Measurements from ENCODE around the gene MED12L.
"Not testable (repeated sequence)": the region's sequence is repeated elsewhere in the genome, so short reads cannot be mapped to it uniquely, and the experiment has no call there.

Gene MED12L

GRCh38 chr3:151227266-151227806 lies 141.9 kb downstream of the MED12L start:
- Histone ChIP-seq H3K4me3 (ENCODE audit: low read depth, low read length) (no peak overlapping the region), H3K27me3 (ENCODE audit: control insufficient read depth, insufficient read depth, low read length) (no peaks in the 10 kb centered on the region), H3K36me3 (ENCODE audit: control insufficient read depth, insufficient read depth, low read length) (no peaks in the 10 kb centered on the region), H3K9me3 (ENCODE audit: control insufficient read depth, insufficient read depth, low read length) (no peaks in the 10 kb centered on the region), H3K4me1 (ENCODE audit: control insufficient read depth, insufficient read depth, low read length) (peaks cover 13% of the 10 kb centered on the region), H3K9ac (ENCODE audit: low read depth, low read length) (no peak overlapping the region)

DNA sequence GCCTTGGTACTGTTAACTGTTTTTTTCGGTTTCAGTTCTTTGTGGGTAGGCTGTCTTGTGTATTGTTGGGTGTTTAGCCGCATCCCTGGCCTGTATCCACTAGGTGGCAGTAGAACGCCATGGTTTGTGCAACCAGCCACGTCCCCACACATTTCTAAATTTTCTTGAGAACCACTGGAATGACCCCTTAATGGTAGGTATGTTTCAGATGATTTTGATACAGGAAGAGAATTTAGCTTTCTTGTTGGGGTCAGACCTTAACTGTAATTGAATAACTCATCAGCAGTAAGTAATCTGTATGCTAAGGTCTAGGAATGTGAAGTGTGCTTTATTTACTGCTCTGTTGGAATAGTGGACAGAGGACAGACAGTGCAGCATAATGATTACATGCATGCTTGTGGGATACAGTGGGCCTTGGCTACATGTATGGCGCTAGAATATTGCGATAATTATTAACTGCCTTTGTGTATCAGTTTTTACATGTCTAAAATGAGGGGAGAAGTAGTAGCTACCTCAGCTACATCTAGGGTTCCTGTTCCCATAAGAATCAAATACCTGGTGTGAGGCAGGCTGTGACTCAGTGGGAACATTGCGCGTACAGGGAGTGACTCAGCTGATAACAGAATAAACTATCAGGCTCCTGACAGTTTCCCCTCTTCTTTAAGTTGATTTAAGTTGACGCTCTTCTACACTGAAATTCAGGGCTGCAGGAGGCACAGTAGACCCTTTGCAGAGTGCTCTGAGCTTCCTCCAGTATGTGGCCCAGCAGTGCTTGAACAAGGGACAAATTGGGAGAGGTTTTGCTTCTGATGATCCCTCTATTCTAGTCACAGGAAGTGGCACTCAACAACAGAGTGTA lies 142.6 kb downstream of the MED12L start:
- Histone ChIP-seq H3K4me1 (ENCODE audit: control insufficient read depth, insufficient read depth, low read length) (peaks cover 13% of the 10 kb centered on the region), H3K4me3 (ENCODE audit: low read depth, low read length) (no peak overlapping the region), H3K36me3 (ENCODE audit: control insufficient read depth, insufficient read depth, low read length) (no peaks in the 10 kb centered on the region), H3K9me3 (ENCODE audit: control insufficient read depth, insufficient read depth, low read length) (no peaks in the 10 kb centered on the region), H3K27me3 (ENCODE audit: control insufficient read depth, insufficient read depth, low read length) (no peaks in the 10 kb centered on the region), H3K9ac (ENCODE audit: low read depth, low read length) (no peak overlapping the region)

DNA sequence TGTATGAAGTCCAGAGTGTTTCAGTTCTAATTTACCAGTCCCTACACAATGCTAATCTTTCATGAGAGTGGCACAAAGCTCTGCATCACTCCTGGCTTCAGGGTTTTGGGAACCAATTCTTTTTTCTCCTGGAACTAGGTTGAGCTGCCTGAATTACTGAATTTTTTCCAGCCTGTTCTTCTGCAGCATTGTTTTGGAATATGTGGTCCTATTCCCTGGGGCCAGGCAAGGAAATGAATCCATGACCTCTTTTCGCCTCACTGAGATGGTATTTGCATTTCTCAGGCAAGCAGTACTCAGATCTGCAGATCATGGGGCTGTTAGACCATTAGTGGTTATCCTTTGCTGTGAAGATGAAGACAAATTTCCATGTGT lies 143.2 kb downstream of the MED12L start:
- Histone ChIP-seq H3K9me3 (ENCODE audit: control insufficient read depth, insufficient read depth, low read length) (no peaks in the 10 kb centered on the region), H3K4me3 (ENCODE audit: low read depth, low read length) (no peak overlapping the region), H3K36me3 (ENCODE audit: control insufficient read depth, insufficient read depth, low read length) (no peaks in the 10 kb centered on the region), H3K27me3 (ENCODE audit: control insufficient read depth, insufficient read depth, low read length) (no peaks in the 10 kb centered on the region), H3K4me1 (ENCODE audit: control insufficient read depth, insufficient read depth, low read length) (peaks cover 13% of the 10 kb centered on the region), H3K9ac (ENCODE audit: low read depth, low read length) (no peak overlapping the region)

DNA sequence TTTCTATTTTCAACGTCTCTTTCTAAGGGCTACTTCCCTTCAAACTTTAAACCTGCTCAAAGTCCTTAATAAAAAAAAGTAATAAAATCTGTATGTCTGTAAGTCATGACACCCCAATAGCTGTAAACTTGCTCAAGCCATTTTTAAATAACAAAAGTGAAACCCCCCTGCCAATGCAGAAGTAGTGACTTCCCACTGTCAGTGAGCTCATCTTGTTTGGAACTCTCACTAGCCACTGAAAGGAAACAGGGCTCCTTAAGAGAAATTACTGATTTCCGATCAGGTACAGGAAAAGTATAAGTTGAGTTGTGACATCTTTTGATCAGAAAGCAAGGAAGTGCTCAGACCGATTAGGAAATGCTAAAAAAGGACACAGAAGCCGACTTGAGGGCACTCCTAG lies 145.2 kb downstream of the MED12L start:
- peaks cover 13% of the 10 kb centered on the region for H3K4me1 ChIP-seq (ENCODE audit: control insufficient read depth, insufficient read depth, low read length)
- no peak overlapping the region for H3K4me3 ChIP-seq (ENCODE audit: low read depth, low read length)
- no peak overlapping the region for H3K9ac ChIP-seq (ENCODE audit: low read depth, low read length)
- H3K9me3 ChIP-seq (ENCODE audit: control insufficient read depth, insufficient read depth, low read length): no peaks in the 10 kb centered on the region
- no peaks in the 10 kb centered on the region for H3K27me3 ChIP-seq (ENCODE audit: control insufficient read depth, insufficient read depth, low read length)
- H3K36me3 ChIP-seq (ENCODE audit: control insufficient read depth, insufficient read depth, low read length): no peaks in the 10 kb centered on the region

GRCh38 chr3:151232403-151232802 lies 146.9 kb downstream of the MED12L start:
- not testable (repeated sequence) for H3K9ac ChIP-seq (ENCODE audit: low read depth, low read length); H3K9me3 ChIP-seq (ENCODE audit: control insufficient read depth, insufficient read depth, low read length); H3K36me3 ChIP-seq (ENCODE audit: control insufficient read depth, insufficient read depth, low read length); H3K27me3 ChIP-seq (ENCODE audit: control insufficient read depth, insufficient read depth, low read length); H3K4me3 ChIP-seq (ENCODE audit: low read depth, low read length)
- peaks cover 13% of the 10 kb centered on the region for H3K4me1 ChIP-seq (ENCODE audit: control insufficient read depth, insufficient read depth, low read length)

GRCh38 chr3:151232991-151233390 lies 147.5 kb downstream of the MED12L start:
- H3K9me3 ChIP-seq (ENCODE audit: control insufficient read depth, insufficient read depth, low read length): no peaks in the 10 kb centered on the region
- no peak overlapping the region for H3K4me3 ChIP-seq (ENCODE audit: low read depth, low read length)
- no peaks in the 10 kb centered on the region for H3K27me3 ChIP-seq (ENCODE audit: control insufficient read depth, insufficient read depth, low read length)
- H3K36me3 ChIP-seq (ENCODE audit: control insufficient read depth, insufficient read depth, low read length): no peaks in the 10 kb centered on the region
- H3K9ac ChIP-seq (ENCODE audit: low read depth, low read length): no peak overlapping the region
- H3K4me1 ChIP-seq (ENCODE audit: control insufficient read depth, insufficient read depth, low read length): peaks cover 11% of the 10 kb centered on the region

DNA sequence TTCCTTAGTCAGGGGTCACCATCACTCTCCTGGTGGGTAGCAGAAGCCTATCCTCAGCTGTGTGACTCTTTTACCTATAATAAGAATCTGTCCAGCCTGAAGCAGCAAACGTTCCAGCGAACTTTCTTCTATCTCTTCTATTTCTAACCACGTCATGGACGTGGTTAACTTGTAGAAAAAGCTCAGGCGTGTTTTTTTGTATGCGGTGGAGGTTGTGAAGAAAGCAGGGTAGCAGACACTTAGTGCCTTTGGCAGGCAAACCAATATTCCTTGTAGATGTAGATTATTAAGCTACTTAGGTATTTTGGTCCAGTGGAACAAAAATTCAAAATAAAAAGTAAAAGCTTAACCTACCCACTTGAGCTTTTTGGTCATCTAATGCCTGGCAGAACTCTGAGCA lies 149.4 kb downstream of the MED12L start:
- Histone ChIP-seq H3K36me3 (ENCODE audit: control insufficient read depth, insufficient read depth, low read length) (no peaks in the 10 kb centered on the region), H3K4me1 (ENCODE audit: control insufficient read depth, insufficient read depth, low read length) (peaks cover 10% of the 10 kb centered on the region), H3K4me3 (ENCODE audit: low read depth, low read length) (no peak overlapping the region), H3K9ac (ENCODE audit: low read depth, low read length) (no peak overlapping the region), H3K9me3 (ENCODE audit: control insufficient read depth, insufficient read depth, low read length) (no peaks in the 10 kb centered on the region), H3K27me3 (ENCODE audit: control insufficient read depth, insufficient read depth, low read length) (no peaks in the 10 kb centered on the region)

DNA sequence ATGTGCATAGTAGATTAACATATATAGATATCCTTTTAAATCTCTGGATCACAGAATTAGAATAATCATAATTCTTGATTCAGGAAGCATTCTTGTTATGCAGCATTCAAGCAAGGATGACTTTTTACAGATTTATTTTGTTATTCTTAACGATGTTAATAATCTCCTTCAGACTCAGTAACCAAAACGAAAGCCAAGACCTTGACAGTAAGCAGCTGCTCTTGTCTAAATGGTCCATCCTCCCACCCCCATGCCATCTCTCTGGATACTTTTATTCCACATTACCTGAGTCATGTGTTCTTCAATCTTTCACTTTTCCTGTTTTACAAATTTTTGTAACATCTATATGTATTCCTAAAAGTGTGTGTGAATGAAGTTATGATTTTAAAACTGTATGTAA lies 150.9 kb downstream of the MED12L start:
- Histone ChIP-seq H3K36me3 (ENCODE audit: control insufficient read depth, insufficient read depth, low read length) (no peaks in the 10 kb centered on the region), H3K9ac (ENCODE audit: low read depth, low read length) (no peak overlapping the region), H3K4me3 (ENCODE audit: low read depth, low read length) (no peak overlapping the region), H3K27me3 (ENCODE audit: control insufficient read depth, insufficient read depth, low read length) (no peaks in the 10 kb centered on the region), H3K9me3 (ENCODE audit: control insufficient read depth, insufficient read depth, low read length) (no peaks in the 10 kb centered on the region), H3K4me1 (ENCODE audit: control insufficient read depth, insufficient read depth, low read length) (no peaks in the 10 kb centered on the region)

DNA sequence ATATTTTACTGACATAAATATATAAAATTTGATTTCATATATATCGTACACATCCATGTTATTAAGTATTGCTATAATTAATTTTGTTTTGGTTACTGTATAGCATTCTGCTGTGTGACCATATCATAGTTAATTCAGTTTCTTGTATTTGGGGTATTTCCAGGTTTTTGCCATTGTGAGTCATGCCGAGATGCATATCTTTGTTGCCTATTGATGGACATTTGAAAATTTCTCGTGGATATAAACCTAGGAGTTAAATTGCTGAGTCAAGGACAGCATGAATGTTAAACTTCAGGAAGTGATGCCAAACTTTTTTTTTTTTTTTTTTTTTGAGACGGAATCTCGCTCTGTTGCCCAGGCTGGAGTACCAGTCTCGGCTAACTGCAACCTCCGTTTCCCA lies 151.3 kb downstream of the MED12L start:
- Histone ChIP-seq H3K4me1 (ENCODE audit: control insufficient read depth, insufficient read depth, low read length) (no peaks in the 10 kb centered on the region), H3K36me3 (ENCODE audit: control insufficient read depth, insufficient read depth, low read length) (no peaks in the 10 kb centered on the region), H3K9me3 (ENCODE audit: control insufficient read depth, insufficient read depth, low read length) (no peaks in the 10 kb centered on the region), H3K27me3 (ENCODE audit: control insufficient read depth, insufficient read depth, low read length) (no peaks in the 10 kb centered on the region), H3K4me3 (ENCODE audit: low read depth, low read length) (no peak overlapping the region), H3K9ac (ENCODE audit: low read depth, low read length) (no peak overlapping the region)

DNA sequence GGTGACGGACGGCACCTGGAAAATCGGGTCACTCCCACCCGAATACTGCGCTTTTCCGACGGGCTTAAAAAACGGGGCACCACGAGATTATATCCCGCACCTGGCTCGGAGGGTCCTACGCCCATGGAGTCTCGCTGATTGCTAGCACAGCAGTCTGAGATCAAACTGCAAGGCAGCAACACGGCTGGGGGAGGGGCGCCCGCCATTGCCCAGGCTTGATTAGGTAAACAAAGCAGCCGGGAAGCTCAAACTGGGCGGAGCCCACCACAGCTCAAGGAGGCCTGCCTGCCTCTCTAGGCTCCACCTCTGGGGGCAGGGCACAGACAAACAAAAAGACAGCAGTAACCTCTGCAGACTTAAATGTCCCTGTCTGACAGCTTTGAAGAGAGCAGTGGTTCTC lies 156.5 kb downstream of the MED12L start:
- not testable (repeated sequence) for H3K36me3 ChIP-seq (ENCODE audit: control insufficient read depth, insufficient read depth, low read length); H3K9me3 ChIP-seq (ENCODE audit: control insufficient read depth, insufficient read depth, low read length); H3K4me1 ChIP-seq (ENCODE audit: control insufficient read depth, insufficient read depth, low read length); H3K27me3 ChIP-seq (ENCODE audit: control insufficient read depth, insufficient read depth, low read length); H3K4me3 ChIP-seq (ENCODE audit: low read depth, low read length); H3K9ac ChIP-seq (ENCODE audit: low read depth, low read length)

DNA sequence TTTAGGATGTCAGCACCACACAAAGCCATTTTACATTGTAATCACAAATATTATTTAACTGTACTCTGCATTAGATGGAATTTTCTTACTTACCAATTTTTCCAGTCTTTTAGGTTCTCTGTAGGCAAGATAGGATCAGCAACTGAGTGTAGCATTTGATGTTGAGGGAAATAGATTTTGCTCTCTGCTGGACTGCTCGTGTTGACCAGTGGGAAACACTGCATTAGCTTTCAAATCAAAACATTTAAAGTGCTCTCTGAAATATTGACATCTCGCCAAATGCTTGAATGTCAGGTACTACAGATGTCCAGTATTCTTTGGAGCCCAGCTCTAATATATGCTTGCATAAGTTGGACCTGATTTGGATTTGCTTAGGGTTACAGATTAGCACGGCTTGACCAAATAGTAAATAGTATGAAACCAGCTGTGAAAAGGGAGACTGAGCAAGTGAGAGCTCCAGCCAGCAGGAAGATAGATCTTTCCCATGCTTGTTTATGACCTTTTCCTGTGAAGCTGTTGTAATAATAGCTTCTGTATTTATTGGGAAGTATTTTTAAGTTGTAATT lies 163.4 kb downstream of the MED12L start:
- Histone ChIP-seq H3K9me3 (ENCODE audit: control insufficient read depth, insufficient read depth, low read length) (no peaks in the 10 kb centered on the region), H3K27me3 (ENCODE audit: control insufficient read depth, insufficient read depth, low read length) (no peaks in the 10 kb centered on the region), H3K4me1 (ENCODE audit: control insufficient read depth, insufficient read depth, low read length) (no peaks in the 10 kb centered on the region), H3K4me3 (ENCODE audit: low read depth, low read length) (no peak overlapping the region), H3K36me3 (ENCODE audit: control insufficient read depth, insufficient read depth, low read length) (no peaks in the 10 kb centered on the region), H3K9ac (ENCODE audit: low read depth, low read length) (no peak overlapping the region)

DNA sequence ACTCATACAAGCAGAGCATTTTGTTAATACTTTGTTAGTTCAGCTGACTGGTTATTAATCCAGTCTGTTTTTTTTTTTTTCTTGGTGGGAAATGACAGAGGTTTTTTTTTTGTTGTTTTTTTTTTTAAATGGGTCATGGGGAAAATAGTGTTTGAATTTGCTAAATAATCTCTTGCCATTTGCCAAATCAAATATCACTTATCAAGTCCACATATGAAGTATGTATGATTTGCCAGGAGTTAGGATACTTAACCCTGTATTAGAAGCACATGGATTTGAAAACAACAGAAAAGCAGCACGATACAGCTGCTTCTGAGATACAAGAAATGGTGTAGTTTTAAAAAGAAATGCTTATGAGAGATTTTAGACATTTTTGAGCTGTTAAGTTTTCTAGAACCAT lies 171.3 kb downstream of the MED12L start:
- Histone ChIP-seq H3K36me3 (ENCODE audit: control insufficient read depth, insufficient read depth, low read length) (peaks cover 3% of the 10 kb centered on the region), H3K4me3 (ENCODE audit: low read depth, low read length) (no peak overlapping the region), H3K27me3 (ENCODE audit: control insufficient read depth, insufficient read depth, low read length) (no peaks in the 10 kb centered on the region), H3K9me3 (ENCODE audit: control insufficient read depth, insufficient read depth, low read length) (no peaks in the 10 kb centered on the region), H3K4me1 (ENCODE audit: control insufficient read depth, insufficient read depth, low read length) (no peaks in the 10 kb centered on the region), H3K9ac (ENCODE audit: low read depth, low read length) (no peak overlapping the region)
